Measurements from ENCODE around the gene C1orf50.

Gene C1orf50

GRCh38 chr1:42762269-42762668 lies 4.8 kb upstream of the C1orf50 start:
- H3K4me3 ChIP-seq (ENCODE audit: low read depth, low read length) = no peak overlapping the region
- no peak for TF ChIP-seq CTCF (conservative IDR thresholded peaks at IDR 0.05; ENCODE audit: low read depth, low read length)
- DNase-seq (ENCODE audit: low read depth) = no peak

GRCh38 chr1:42765269-42765668 lies 1.8 kb upstream of the C1orf50 start:
- peak overlapping the region; percentile 100 for H3K4me3 ChIP-seq (ENCODE audit: low read depth, low read length)
- no peak for TF ChIP-seq CTCF (conservative IDR thresholded peaks at IDR 0.05; ENCODE audit: low read depth, low read length)
- peak; percentile 48 for DNase-seq (ENCODE audit: low read depth)

- TF ChIP-seq CTCF (conservative IDR thresholded peaks at IDR 0.05; ENCODE audit: low read depth, low read length) = peak; percentile 75
- peak; percentile 84 for DNase-seq (ENCODE audit: low read depth)
- H3K4me3 ChIP-seq (ENCODE audit: low read depth, low read length) = peak overlapping the region; percentile 100
Observed at GRCh38 chr1:42765832-42766740, 963 bp upstream of the C1orf50 start.

DNA sequence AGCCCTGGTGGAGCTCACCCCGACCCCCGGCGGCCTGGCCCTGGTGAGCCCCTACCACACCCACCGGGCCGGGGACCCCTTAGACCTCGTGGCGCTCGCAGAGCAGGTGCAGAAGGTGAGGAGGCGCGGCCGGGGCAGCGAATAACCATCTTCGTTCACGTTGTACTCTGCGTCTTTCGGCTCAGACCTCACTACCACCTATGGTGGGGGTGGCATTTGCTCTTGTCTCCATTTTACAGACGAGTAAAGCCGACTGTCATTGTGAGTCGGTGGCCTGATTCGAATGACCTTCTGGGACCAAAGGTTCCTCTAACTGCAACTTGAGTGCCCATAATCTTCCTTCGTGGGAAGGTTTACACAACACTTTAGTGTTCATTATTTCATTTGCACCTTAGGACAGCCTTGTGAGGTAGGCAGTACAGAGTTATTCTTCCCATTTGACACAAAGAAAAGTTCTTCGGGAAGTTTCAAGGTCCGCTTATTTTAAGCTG lies 506 bp downstream of the C1orf50 start:
- TF ChIP-seq CTCF (conservative IDR thresholded peaks at IDR 0.05; ENCODE audit: low read depth, low read length) = no peak
- peak; percentile 20 for DNase-seq (ENCODE audit: low read depth)
- peak overlapping the region; percentile 97 for H3K4me3 ChIP-seq (ENCODE audit: low read depth, low read length)

GRCh38 chr1:42768172-42768571 lies 1.1 kb downstream of the C1orf50 start:
- peak overlapping the region; percentile 97 for H3K4me3 ChIP-seq (ENCODE audit: low read depth, low read length)
- no peak for TF ChIP-seq CTCF (conservative IDR thresholded peaks at IDR 0.05; ENCODE audit: low read depth, low read length)
- DNase-seq (ENCODE audit: low read depth) = no peak

DNA sequence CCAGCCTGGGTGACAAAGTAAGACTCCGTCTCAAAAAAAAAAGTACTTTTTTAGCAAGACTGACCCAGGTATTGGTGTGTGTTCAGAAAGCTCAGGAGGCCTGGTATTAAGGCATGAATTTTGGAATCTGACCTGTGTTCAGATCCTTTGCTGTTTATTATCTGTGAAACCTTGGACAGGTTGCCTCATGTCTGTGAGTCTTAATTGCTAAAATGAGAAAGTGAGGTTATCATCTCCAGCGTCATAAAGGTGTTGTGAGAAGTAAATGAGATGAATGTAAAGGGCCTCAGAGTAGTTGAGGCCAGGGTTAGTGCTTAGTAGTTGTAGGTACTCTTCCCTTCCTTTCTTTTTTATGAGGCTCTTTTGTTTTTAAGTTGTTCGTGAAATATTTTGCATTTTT lies 2.8 kb downstream of the C1orf50 start:
- no peak overlapping the region for H3K4me3 ChIP-seq (ENCODE audit: low read depth, low read length)
- no peak for TF ChIP-seq CTCF (conservative IDR thresholded peaks at IDR 0.05; ENCODE audit: low read depth, low read length)
- no peak for DNase-seq (ENCODE audit: low read depth)

DNA sequence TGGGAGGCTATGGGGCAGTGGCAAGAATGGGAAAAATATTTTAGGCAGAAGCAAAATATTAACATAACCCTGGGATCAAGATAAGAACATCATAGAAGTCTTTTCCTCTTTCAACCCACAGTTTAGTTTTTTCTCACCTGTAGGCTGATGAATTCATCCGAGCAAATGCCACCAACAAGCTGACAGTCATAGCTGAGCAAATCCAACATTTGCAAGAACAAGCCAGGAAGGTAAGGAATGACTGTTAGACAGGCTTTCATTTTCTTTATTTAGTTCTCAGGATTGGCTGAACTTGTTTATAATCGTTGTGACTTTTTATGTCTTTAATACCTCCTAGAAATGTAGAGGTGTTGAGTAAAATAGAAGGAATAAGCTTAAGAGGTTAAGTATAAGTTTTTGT lies 6.4 kb downstream of the C1orf50 start:
- no peak for DNase-seq (ENCODE audit: low read depth)
- H3K4me3 ChIP-seq (ENCODE audit: low read depth, low read length) = no peak overlapping the region
- TF ChIP-seq CTCF (conservative IDR thresholded peaks at IDR 0.05; ENCODE audit: low read depth, low read length) = no peak

Measured in choroid plexus epithelial cell (primary cell).